Activated effector memory CD4-positive, alpha-beta T cell treated with anti-CD3 and anti-CD28 coated beads, Interleukin-2, amount 50 U/mL, for 16 hours (primary cell): ENCODE data around the gene OR51G2.
"Not testable (repeated sequence)": the region's sequence is repeated elsewhere in the genome, so short reads cannot be mapped to it uniquely, and the experiment has no call there.

Experiments used
- DNase-seq: peaks from one replicate; pipeline ENCODE4 v3.0.0-alpha.2; 2020

OR51G2 gene, protein sequence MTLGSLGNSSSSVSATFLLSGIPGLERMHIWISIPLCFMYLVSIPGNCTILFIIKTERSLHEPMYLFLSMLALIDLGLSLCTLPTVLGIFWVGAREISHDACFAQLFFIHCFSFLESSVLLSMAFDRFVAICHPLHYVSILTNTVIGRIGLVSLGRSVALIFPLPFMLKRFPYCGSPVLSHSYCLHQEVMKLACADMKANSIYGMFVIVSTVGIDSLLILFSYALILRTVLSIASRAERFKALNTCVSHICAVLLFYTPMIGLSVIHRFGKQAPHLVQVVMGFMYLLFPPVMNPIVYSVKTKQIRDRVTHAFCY

DNA sequence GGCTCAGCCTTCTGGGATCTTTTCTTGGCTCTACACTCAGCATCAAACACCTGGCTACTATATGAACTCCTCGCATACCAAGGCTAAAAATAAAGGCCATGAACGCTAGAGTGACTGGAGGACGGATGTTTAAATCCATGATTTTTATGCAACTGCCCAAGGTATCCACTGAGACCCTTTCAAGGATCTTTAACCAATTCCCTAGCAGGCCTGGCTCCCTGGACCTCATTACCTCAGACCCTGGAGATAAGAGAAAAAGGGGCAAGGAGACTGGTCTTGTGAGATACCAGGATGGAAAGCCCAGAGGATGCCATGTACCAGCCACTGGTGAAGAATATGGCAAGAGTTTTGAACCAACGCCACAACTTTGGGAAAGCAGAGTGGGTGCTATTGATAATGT, at the start of gene OR51G2:
Gene OR51G2, minus strand, starts transcription at position 101 of the 400 bp plus-strand sequence. CDS start 3,687 bp downstream, outside the sequence.
- DNase-seq: no peak

GRCh38 chr11:4962816-4963215, 43.7 kb upstream of the OR51G2 start:
- no peak for DNase-seq

DNA sequence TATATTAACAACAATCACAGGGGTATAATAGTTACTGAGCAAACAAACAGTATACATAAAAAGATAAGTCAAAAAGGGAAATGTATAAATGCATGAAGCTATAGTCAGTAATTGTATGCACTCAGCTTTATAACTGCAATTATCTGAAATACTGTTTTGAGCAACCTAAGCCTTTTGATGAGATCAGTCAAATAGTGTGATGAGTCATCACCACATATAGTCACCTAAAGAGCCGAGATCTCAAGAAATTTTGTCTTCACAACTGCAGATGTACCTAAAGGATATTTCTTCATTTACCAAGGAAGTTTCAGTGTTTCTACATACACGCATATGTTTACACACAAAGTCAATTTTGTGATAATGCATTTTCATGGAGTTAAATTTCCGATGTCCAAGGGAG, 41.7 kb upstream of the OR51G2 start:
- no peak for DNase-seq

DNA sequence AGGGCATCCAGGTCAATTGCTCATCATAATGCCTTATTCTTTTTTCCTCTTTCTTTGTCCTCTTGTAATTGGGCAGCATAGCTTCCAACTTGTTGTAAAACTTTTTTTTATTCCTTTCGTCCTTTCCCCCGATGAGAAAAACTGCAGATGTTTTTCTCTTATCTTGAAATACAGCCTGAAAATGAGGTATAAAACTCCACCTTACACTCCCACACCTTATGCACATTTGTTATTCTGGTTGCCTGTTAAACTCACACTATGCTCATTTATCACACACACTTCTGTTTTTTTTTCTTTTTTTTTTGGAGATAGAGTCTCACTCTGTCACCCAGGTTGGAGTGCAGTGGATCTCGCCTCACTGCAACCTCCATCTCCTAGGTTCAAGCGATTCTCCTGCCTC, 38.2 kb upstream of the OR51G2 start:
- no peak for DNase-seq

GRCh38 chr11:4955613-4956012, 36.5 kb upstream of the OR51G2 start, which contains the start of gene OR51A2:
Gene OR51A2 (minus strand): TSS chr11:4955713. CDS start chr11:4955713, 0 bp downstream.
- not testable (repeated sequence) for DNase-seq

- DNase-seq: no peak
These were observed 28.4 kb upstream of the OR51G2 start, which contains the start of gene OR51A4 for GRCh38 chr11:4947505-4947904. Gene OR51A4 (minus strand): TSS chr11:4947605. CDS start chr11:4947100, 505 bp downstream.

GRCh38 chr11:4936745-4937144, 17.6 kb upstream of the OR51G2 start:
- DNase-seq: no peak

DNA sequence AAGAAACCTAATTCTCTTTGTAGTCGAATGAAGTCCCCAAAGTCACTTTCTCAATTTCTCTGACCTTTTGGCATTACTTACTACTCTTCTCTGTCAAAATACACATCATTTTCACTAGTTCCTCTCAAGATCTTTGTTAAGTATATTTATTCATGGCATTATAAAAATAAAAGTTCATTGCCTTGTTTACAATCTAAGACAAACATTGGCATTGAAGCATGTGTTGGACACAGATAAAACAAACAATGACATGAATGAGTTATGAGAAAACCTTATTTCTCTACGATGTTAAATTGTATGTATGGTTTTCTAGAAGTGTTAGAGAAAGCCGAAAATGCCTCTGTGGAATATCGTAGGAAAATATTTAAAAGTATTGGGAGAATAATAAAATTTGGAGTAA, 13.6 kb upstream of the OR51G2 start:
- DNase-seq: no peak

GRCh38 chr11:4926608-4927007, 7.5 kb upstream of the OR51G2 start:
- DNase-seq: no peak

DNA sequence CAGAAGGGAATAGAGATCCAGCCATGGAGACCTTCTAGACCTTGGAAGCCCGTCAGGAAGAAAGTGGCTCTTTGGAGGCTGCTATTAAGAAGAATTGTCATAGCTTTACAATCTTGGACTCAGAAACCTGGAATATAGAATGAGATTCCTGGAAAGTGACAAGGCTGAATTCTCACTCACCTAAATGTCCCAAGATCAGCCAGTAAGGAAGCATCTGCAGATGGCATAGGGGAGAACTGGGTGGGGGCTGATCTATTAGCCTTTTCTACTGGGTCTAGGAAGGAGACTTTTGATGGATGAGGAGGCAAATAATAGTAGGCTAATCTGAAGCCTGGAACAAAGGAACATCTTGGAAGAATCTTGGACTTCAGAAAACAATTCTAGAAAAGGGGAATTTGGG, 5.1 kb upstream of the OR51G2 start, which contains the start of gene OR51G1:
Gene OR51G1, minus strand, starts transcription at position 101 of the 400 bp plus-strand sequence. Its CDS starts 0 bp downstream, at position 101.
- DNase-seq: no peak

- no peak for DNase-seq
These were observed 3.2 kb upstream of the OR51G2 start for GRCh38 chr11:4922304-4922703.

DNA sequence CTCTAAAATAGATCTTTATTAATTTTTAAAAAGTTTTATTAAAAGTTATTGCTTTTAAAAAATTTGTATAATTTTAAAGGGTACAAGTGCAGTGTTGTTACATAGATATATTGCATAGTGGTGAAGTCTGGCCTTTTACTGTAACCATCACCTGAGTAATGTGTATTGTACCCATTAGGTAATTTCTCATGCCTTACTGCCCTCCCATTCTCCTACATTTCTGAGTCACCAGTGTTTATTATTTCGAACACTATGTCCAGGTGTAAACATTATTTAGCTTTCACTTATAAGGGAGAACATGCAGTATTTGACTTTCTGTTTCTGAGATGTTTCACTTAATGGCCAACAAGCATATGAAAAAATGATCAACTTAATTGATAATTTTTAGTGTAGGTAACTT, 2.6 kb upstream of the OR51G2 start:
- no peak for DNase-seq

GRCh38 chr11:4916581-4916980, 2.6 kb downstream of the OR51G2 start:
- no peak for DNase-seq

- DNase-seq: no peak
These were observed 15.7 kb downstream of the OR51G2 start, which contains the start of gene OR51A7 for GRCh38 chr11:4903484-4903883. Gene OR51A7 (plus strand): TSS chr11:4903783. CDS start chr11:4907370, 3,587 bp downstream.

DNA sequence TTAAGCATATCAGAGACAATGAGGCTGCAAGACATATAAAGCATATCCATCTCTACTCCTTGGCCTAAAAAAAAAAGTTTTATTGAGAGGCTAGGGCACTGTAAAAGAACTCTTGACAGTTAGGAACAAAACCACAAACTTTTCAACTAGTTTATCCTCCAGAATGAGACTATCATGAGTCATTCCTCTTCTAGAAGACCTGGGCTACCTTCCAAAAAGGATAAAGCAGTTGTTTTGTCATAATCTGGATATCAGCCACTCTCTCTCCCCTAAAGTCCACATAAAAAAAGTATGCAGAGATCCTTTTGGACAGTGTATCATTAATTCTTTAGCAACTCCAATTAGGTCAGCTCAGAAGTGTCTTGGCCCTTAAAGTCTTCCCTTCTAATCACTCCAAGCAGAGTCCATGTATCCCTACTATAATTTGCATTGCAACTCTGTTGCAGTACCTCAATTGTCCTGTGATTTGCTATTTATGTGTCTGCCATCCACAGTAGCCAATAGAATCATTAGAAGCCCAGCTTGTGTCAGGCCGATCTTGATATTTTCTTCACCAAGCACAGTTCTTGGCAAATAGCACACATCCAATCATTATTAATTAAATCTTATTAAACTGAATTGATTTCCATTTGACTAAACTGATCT, 27.0 kb downstream of the OR51G2 start:
- no peak for DNase-seq

- no peak for DNase-seq
These were observed 28.9 kb downstream of the OR51G2 start for GRCh38 chr11:4890279-4890678.

GRCh38 chr11:4887591-4887990, 31.6 kb downstream of the OR51G2 start:
- DNase-seq: no peak

GRCh38 chr11:4886186-4886585, 33.0 kb downstream of the OR51G2 start:
- DNase-seq: no peak

DNA sequence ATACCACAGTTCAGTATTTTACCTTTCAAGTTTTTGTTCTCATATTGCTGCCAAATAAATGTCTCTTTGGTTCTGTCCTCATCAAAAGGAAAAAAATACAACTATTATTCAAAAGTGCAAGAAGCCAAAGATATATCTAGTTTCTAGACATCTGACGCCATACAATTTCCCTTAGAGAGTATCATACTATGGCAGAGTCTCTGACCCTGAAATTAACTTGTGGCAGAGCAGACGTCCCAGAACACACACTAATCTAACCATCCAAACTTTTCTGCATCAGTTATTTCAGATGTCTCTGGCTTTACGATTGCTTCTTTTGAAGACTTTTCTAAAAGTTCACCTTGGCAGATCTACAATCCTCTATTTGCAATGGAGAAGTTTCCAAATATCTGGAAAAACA, 34.8 kb downstream of the OR51G2 start:
- DNase-seq: no peak

GRCh38 chr11:4882543-4882942, 36.6 kb downstream of the OR51G2 start:
- DNase-seq: no peak

DNA sequence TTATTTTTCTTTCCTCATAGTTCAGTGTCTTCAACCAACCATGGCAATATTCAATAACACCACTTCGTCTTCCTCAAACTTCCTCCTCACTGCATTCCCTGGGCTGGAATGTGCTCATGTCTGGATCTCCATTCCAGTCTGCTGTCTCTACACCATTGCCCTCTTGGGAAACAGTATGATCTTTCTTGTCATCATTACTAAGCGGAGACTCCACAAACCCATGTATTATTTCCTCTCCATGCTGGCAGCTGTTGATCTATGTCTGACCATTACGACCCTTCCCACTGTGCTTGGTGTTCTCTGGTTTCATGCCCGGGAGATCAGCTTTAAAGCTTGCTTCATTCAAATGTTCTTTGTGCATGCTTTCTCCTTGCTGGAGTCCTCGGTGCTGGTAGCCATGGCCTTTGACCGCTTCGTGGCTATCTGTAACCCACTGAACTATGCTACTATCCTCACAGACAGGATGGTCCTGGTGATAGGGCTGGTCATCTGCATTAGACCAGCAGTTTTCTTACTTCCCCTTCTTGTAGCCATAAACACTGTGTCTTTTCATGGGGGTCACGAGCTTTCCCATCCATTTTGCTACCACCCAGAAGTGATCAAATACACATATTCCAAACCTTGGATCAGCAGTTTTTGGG, 37.2 kb downstream of the OR51G2 start, which contains the start of gene OR51T1:
Gene OR51T1, plus strand, starts transcription at position 41 of the 641 bp plus-strand sequence. Its CDS starts 0 bp downstream, at position 41.
- no peak for DNase-seq

- DNase-seq: no peak
These were observed 38.0 kb downstream of the OR51G2 start for GRCh38 chr11:4881188-4881587.

- no peak for DNase-seq
These were observed 53.3 kb downstream of the OR51G2 start for GRCh38 chr11:4865855-4866254.
